ENCODE measurements around the gene CSMD2.

The CSMD2 gene

GRCh38 chr1:33713058-33713877, 451.8 kb downstream of the CSMD2 start:
- no peak overlapping the region for H3K4me3 ChIP-seq (ENCODE audit: low read depth, low read length)
- TF ChIP-seq, protein P1, sequence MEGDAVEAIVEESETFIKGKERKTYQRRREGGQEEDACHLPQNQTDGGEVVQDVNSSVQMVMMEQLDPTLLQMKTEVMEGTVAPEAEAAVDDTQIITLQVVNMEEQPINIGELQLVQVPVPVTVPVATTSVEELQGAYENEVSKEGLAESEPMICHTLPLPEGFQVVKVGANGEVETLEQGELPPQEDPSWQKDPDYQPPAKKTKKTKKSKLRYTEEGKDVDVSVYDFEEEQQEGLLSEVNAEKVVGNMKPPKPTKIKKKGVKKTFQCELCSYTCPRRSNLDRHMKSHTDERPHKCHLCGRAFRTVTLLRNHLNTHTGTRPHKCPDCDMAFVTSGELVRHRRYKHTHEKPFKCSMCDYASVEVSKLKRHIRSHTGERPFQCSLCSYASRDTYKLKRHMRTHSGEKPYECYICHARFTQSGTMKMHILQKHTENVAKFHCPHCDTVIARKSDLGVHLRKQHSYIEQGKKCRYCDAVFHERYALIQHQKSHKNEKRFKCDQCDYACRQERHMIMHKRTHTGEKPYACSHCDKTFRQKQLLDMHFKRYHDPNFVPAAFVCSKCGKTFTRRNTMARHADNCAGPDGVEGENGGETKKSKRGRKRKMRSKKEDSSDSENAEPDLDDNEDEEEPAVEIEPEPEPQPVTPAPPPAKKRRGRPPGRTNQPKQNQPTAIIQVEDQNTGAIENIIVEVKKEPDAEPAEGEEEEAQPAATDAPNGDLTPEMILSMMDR (IDR thresholded peaks at IDR 0.05; ENCODE audit: borderline replicate concordance, insufficient read depth, low read depth, low read length), result no peak

DNA sequence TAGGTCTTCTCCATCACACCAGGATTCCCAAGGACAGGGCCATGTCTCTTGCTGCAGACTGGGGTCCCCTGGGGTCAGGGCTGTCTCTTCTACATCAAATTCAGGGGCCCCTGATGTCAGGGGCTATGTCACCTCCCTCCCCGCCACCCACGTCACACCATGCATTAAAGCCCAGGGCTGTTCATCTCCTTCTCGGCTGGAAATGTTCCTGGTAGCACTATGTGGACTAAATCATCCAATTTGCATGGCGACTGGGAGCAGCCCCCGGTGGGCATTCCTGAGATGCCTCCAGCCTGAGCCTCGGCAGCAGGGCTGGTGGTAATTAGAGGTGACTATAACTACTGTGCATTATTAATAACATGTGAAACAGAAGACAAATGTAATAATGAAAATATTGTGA, 452.8 kb downstream of the CSMD2 start:
- H3K4me3 ChIP-seq (ENCODE audit: low read depth, low read length), result no peak overlapping the region
- TF ChIP-seq, protein P1 (IDR thresholded peaks at IDR 0.05; ENCODE audit: borderline replicate concordance, insufficient read depth, low read depth, low read length), result no peak

GRCh38 chr1:33711511-33711910, 453.5 kb downstream of the CSMD2 start:
- H3K4me3 ChIP-seq (ENCODE audit: low read depth, low read length), result no peak overlapping the region
- TF ChIP-seq, protein P1 (IDR thresholded peaks at IDR 0.05; ENCODE audit: borderline replicate concordance, insufficient read depth, low read depth, low read length), result no peak

GRCh38 chr1:33710967-33711366, 454.1 kb downstream of the CSMD2 start:
- no peak overlapping the region for H3K4me3 ChIP-seq (ENCODE audit: low read depth, low read length)
- TF ChIP-seq, protein P1 (IDR thresholded peaks at IDR 0.05; ENCODE audit: borderline replicate concordance, insufficient read depth, low read depth, low read length), result no peak

GRCh38 chr1:33709783-33710718, 455.0 kb downstream of the CSMD2 start:
- no peak overlapping the region for H3K4me3 ChIP-seq (ENCODE audit: low read depth, low read length)
- TF ChIP-seq, protein P1 (IDR thresholded peaks at IDR 0.05; ENCODE audit: borderline replicate concordance, insufficient read depth, low read depth, low read length), result no peak

DNA sequence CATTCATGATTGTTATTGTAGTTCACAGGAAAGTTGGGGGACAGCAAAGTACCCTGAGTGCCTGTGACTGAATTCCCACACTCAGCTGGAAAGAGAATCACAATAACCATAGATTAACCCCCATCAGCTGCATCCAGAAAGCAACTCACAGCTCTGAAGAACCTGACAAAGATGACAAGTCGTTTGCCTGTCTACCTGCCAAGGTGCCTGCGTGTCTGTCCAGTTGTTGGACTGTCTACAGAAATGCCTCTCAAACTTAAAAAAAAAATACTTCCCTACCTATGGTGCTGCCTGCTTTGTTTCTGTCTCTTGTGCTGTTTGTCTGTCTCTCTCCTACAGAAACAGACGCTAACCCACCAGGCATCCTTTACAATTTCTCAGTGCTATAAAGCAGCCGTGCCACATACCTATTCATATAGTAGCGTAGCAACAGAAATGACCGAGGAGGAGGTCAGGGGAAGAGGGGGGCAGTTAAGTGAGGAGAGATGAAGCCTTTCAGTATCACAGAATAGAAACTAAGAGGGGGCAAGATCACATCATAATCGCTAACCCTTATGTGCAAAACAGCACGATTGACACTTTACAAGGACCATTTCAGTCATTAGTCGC, 455.8 kb downstream of the CSMD2 start:
- TF ChIP-seq, protein P1 (IDR thresholded peaks at IDR 0.05; ENCODE audit: borderline replicate concordance, insufficient read depth, low read depth, low read length), result no peak
- no peak overlapping the region for H3K4me3 ChIP-seq (ENCODE audit: low read depth, low read length)

All from GM12875 (cell line).